Neural cell (in vitro differentiated cells): ENCODE data around the gene ITGA2B.

Experiments used
- REST ChIP-seq: IDR thresholded peaks from 2 replicates; pipeline ENCODE4 v1.6.1; 2012; ENCODE audit warnings: borderline replicate concordance
- TF ChIP-seq, protein P1 (sequence below): fragments of 450-650 bp; IDR thresholded peaks from 2 replicates; pipeline ENCODE4 v1.5.1; 2014; ENCODE audit warnings: antibody characterized with exemption, mild to moderate bottlenecking, moderate library complexity; ENCODE audit not compliant: poor library complexity, severe bottlenecking

DNA sequence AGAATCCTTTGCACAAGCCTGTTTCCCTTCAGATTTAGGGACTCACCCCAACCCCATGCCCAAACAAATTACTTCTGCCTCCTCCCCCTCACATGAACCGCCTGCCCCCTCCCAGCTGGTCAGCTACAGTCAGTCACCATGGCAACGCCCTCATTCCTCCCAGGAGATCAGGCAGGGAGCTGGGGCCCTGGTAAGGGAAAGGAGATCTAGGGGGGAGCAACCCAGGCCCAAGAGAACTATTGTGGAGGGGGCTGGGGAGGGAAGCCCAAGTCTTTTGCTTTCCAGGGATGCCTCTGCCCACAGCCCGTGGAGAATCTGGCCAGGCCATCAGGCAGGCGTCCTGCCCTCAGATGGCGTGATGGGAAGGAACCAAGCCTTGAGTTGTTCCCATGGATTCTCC, 28.6 kb downstream of the ITGA2B start:
- no peak for TF ChIP-seq REST
- TF ChIP-seq, protein P1, sequence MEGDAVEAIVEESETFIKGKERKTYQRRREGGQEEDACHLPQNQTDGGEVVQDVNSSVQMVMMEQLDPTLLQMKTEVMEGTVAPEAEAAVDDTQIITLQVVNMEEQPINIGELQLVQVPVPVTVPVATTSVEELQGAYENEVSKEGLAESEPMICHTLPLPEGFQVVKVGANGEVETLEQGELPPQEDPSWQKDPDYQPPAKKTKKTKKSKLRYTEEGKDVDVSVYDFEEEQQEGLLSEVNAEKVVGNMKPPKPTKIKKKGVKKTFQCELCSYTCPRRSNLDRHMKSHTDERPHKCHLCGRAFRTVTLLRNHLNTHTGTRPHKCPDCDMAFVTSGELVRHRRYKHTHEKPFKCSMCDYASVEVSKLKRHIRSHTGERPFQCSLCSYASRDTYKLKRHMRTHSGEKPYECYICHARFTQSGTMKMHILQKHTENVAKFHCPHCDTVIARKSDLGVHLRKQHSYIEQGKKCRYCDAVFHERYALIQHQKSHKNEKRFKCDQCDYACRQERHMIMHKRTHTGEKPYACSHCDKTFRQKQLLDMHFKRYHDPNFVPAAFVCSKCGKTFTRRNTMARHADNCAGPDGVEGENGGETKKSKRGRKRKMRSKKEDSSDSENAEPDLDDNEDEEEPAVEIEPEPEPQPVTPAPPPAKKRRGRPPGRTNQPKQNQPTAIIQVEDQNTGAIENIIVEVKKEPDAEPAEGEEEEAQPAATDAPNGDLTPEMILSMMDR, result no peak
